Neural cell (in vitro differentiated cells): ENCODE measurements around the gene SH3BP5L. TPM values are rescaled to one million over a fixed set of nuclear protein-coding genes. Genes with fewer than 3 reads are reported as not detected.

Source experiments
- H2AFZ ChIP-seq: fragments of 200-600, 300-800 bp; sonication (generic), shearing (Covaris generic); 2 replicates; pipeline ENCODE4 v1.6.0; 2014; ENCODE audit warnings: low read depth, mild to moderate bottlenecking, antibody characterized with exemption, low read length, moderate library complexity
- H3F3A ChIP-seq: fragments of 200-600 bp; shearing (Covaris generic); 2 replicates; pipeline ENCODE4 v1.6.1; 2016; ENCODE audit warnings: mild to moderate bottlenecking, moderate library complexity, mixed read lengths, antibody characterized with exemption, low read length; ENCODE audit not compliant: insufficient read depth, poor library complexity, severe bottlenecking
- H3K27ac ChIP-seq: fragments of 200-600, 300-800 bp; sonication (generic), shearing (Covaris generic); 2 replicates; pipeline ENCODE4 v1.5.1; 2014; ENCODE audit warnings: mild to moderate bottlenecking, low read length, moderate library complexity
- H3K27me3 ChIP-seq: fragments of 300-800, 200-600 bp; sonication (generic), shearing (Covaris generic); 2 replicates; pipeline ENCODE4 v1.6.0; 2014; ENCODE audit warnings: mild to moderate bottlenecking, low read depth, low read length, moderate library complexity; ENCODE audit not compliant: insufficient read depth
- H3K36me3 ChIP-seq: fragments of 300-800, 200-600 bp; sonication (generic), shearing (Covaris generic); 2 replicates; pipeline ENCODE4 v1.5.1; 2014; ENCODE audit warnings: mild to moderate bottlenecking, antibody characterized with exemption, low read length, moderate library complexity; ENCODE audit not compliant: insufficient read depth
- H3K4me2 ChIP-seq: fragments of 300-800, 200-600 bp; sonication (generic), shearing (Covaris generic); 2 replicates; pipeline ENCODE4 v1.6.0; 2014; ENCODE audit warnings: mild to moderate bottlenecking, low read length
- H3K4me3 ChIP-seq: fragments of 300-800, 200-600 bp; sonication (generic), shearing (Covaris generic); 2 replicates; pipeline ENCODE4 v1.5.1; 2014; ENCODE audit warnings: mild to moderate bottlenecking, low read length, moderate library complexity
- H3K79me2 ChIP-seq: fragments of 200-600 bp; shearing (Covaris generic); replicated peaks from 2 replicates; pipeline ENCODE4 v1.6.0; 2014; ENCODE audit warnings: mild to moderate bottlenecking, low read length, moderate library complexity; ENCODE audit not compliant: insufficient read depth
- H3K9ac ChIP-seq: fragments of 300-800, 200-600 bp; sonication (generic), shearing (Covaris generic); 2 replicates; pipeline ENCODE4 v1.6.1; 2016; ENCODE audit warnings: mild to moderate bottlenecking, low read length, mixed read lengths
- H3K9me2 ChIP-seq: fragments of 200-600 bp; shearing (Covaris generic); 2 replicates; pipeline ENCODE4 v1.6.1; 2016; ENCODE audit warnings: mild to moderate bottlenecking, low read length, mixed read lengths; ENCODE audit not compliant: insufficient read depth
- H3K9me3 ChIP-seq: fragments of 200-600, 300-800 bp; sonication (generic), shearing (Covaris generic); 2 replicates; pipeline ENCODE4 v1.6.1; 2016; ENCODE audit warnings: mild to moderate bottlenecking, mixed run types, low read length, moderate library complexity, mixed read lengths
- H4K20me1 ChIP-seq: fragments of 200-600 bp; shearing (Covaris generic); 2 replicates; pipeline ENCODE4 v1.6.1; 2016; ENCODE audit warnings: mild to moderate bottlenecking, mixed run types; ENCODE audit not compliant: insufficient read depth
- EP300 ChIP-seq: fragments of 450-650 bp; conservative IDR thresholded peaks from 2 replicates; pipeline ENCODE4 v1.6.1; 2014; ENCODE audit warnings: antibody characterized with exemption, mild to moderate bottlenecking, moderate library complexity; ENCODE audit not compliant: poor library complexity, severe bottlenecking
- EZH2 ChIP-seq: fragments of 200-600, 300-800 bp; shearing (Covaris generic), sonication (generic); IDR thresholded peaks from 2 replicates; pipeline ENCODE4 v1.6.1; 2014; ENCODE audit warnings: antibody characterized with exemption, low read length, borderline replicate concordance, mild to moderate bottlenecking; ENCODE audit not compliant: insufficient read depth, poor library complexity, severe bottlenecking
- MXI1 ChIP-seq: fragments of 450-650 bp; conservative IDR thresholded peaks from 2 replicates; pipeline ENCODE4 v1.6.1; 2014; ENCODE audit warnings: antibody characterized with exemption, mild to moderate bottlenecking; ENCODE audit not compliant: poor library complexity, severe bottlenecking
- POLR2AphosphoS5 ChIP-seq: IDR thresholded peaks from 2 replicates; pipeline ENCODE4 v1.6.1; 2012
- RAD21 ChIP-seq: fragments of 450-650 bp; conservative IDR thresholded peaks from 2 replicates; pipeline ENCODE4 v1.6.1; 2014; ENCODE audit warnings: antibody characterized with exemption, mild to moderate bottlenecking, moderate library complexity
- SMC3 ChIP-seq: fragments of 450-650 bp; conservative IDR thresholded peaks from 2 replicates; pipeline ENCODE4 v1.6.1; 2014; ENCODE audit warnings: antibody characterized with exemption, mild to moderate bottlenecking, moderate library complexity; ENCODE audit not compliant: poor library complexity
- TAF1 ChIP-seq: IDR thresholded peaks from 2 replicates; pipeline ENCODE4 v1.6.1; 2012; ENCODE audit warnings: low read depth
- polyA plus RNA-seq: library from polyadenylated mRNA; depleted of rRNA; stranded (reverse); fragments of >200 nt; gene quantifications from 2 replicates; pipeline ENCODE4 v1.2.3, GENCODE V29; 2014
- TF ChIP-seq, protein P1 (sequence below): IDR thresholded peaks from 2 replicates; pipeline ENCODE4 v1.6.1; 2012; ENCODE audit warnings: borderline replicate concordance
- TF ChIP-seq, protein P2 (sequence below): fragments of 450-650 bp; IDR thresholded peaks from 2 replicates; pipeline ENCODE4 v1.5.1; 2014; ENCODE audit warnings: antibody characterized with exemption, mild to moderate bottlenecking, moderate library complexity; ENCODE audit not compliant: poor library complexity, severe bottlenecking

Gene SH3BP5L
- polyA plus RNA-seq, 1 donor from 2014 or later: 38.6 TPM

- Histone ChIP-seq H3K4me3 (no peak overlapping the region), H3K9me2 (no peaks in the 10 kb centered on the region), H3K27ac (no peak overlapping the region), H4K20me1 (no peaks in the 10 kb centered on the region), H3K27me3 (peaks cover 8% of the 10 kb centered on the region), H3K9me3 (no peaks in the 10 kb centered on the region), H3K79me2 (no peaks in the 10 kb centered on the region), H2AFZ (no peak overlapping the region), H3K9ac (no peak overlapping the region), H3K4me2 (no peak overlapping the region), H3K36me3 (no peaks in the 10 kb centered on the region), H3F3A (no peaks in the 10 kb centered on the region)
- TF ChIP-seq RAD21 (no peak), MXI1 (no peak), EP300 (no peak), EZH2 (no peak), POLR2AphosphoS5 (no peak), SMC3 (no peak), TAF1 (no peak)
- TF ChIP-seq, protein P1, sequence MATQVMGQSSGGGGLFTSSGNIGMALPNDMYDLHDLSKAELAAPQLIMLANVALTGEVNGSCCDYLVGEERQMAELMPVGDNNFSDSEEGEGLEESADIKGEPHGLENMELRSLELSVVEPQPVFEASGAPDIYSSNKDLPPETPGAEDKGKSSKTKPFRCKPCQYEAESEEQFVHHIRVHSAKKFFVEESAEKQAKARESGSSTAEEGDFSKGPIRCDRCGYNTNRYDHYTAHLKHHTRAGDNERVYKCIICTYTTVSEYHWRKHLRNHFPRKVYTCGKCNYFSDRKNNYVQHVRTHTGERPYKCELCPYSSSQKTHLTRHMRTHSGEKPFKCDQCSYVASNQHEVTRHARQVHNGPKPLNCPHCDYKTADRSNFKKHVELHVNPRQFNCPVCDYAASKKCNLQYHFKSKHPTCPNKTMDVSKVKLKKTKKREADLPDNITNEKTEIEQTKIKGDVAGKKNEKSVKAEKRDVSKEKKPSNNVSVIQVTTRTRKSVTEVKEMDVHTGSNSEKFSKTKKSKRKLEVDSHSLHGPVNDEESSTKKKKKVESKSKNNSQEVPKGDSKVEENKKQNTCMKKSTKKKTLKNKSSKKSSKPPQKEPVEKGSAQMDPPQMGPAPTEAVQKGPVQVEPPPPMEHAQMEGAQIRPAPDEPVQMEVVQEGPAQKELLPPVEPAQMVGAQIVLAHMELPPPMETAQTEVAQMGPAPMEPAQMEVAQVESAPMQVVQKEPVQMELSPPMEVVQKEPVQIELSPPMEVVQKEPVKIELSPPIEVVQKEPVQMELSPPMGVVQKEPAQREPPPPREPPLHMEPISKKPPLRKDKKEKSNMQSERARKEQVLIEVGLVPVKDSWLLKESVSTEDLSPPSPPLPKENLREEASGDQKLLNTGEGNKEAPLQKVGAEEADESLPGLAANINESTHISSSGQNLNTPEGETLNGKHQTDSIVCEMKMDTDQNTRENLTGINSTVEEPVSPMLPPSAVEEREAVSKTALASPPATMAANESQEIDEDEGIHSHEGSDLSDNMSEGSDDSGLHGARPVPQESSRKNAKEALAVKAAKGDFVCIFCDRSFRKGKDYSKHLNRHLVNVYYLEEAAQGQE: no peak
- TF ChIP-seq, protein P2, sequence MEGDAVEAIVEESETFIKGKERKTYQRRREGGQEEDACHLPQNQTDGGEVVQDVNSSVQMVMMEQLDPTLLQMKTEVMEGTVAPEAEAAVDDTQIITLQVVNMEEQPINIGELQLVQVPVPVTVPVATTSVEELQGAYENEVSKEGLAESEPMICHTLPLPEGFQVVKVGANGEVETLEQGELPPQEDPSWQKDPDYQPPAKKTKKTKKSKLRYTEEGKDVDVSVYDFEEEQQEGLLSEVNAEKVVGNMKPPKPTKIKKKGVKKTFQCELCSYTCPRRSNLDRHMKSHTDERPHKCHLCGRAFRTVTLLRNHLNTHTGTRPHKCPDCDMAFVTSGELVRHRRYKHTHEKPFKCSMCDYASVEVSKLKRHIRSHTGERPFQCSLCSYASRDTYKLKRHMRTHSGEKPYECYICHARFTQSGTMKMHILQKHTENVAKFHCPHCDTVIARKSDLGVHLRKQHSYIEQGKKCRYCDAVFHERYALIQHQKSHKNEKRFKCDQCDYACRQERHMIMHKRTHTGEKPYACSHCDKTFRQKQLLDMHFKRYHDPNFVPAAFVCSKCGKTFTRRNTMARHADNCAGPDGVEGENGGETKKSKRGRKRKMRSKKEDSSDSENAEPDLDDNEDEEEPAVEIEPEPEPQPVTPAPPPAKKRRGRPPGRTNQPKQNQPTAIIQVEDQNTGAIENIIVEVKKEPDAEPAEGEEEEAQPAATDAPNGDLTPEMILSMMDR: no peak
Observed at GRCh38 chr1:248860007-248860406, 34.3 kb upstream of the SH3BP5L start.

DNA sequence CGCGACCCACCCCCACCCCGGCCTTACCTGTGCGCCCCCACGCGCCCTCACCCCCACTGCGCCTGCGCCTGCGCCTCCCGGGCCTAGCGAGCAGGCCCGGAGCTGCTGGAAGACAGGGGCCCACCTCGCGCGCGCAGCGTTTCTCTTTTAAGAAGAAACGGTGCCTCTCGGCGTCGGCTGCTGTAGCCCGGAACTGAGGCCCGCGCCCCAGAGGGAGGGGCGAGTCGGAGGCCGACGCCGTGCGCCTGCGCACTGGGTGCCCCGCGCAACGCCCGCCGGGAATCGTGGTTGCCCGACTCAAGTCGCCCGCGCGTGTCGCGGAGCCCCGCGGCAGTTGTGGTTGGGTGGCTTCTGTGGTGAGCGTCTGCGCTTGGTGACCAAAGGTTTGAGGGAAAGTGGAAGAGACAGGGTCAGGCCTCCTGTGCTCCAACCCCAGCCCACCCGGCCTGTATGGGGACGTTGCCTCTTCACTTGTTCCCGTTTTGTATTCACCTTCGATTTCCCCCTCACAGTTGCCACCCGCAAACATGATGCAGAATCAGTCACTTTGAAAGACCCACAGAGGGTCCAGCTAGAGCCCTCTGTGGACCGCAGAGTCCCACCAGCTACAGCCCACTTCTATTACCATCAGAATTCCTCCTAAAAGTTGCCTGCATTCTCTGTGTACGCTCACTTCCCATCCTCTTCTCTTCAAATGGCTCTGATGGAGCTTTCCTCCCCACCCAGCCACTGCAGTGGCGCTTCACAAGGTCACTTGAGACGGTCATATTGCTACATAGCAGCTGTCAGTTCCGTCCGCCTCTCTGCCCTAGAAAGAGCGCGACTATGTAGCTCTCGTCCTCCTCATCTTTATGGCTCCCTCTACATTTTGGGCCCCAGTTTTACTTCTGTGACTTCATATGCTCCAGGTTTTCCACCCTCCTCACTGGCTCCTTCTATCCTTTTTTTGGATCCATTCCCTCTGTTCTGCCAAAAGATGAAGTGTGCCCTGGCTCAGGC is 33.5 kb upstream of the SH3BP5L start, which contains the start of gene ZNF692:
TSS of gene ZNF692 (minus strand) at position 195 of the 999 bp plus-strand sequence. CDS start 776 bp downstream, outside the sequence.
- Histone ChIP-seq H3K9me3 (no peaks in the 10 kb centered on the region), H4K20me1 (no peaks in the 10 kb centered on the region), H3K27me3 (peaks cover 8% of the 10 kb centered on the region), H3K4me2 (peak within 1 kb of the TSS; percentile 88), H3K9ac (peak within 1 kb of the TSS; percentile 68), H3K79me2 (no peaks in the 10 kb centered on the region), H2AFZ (peak within 1 kb of the TSS; percentile 80), H3K4me3 (peak within 1 kb of the TSS; percentile 70), H3K27ac (peak within 1 kb of the TSS; percentile 77), H3K9me2 (no peaks in the 10 kb centered on the region), H3F3A (no peaks in the 10 kb centered on the region), H3K36me3 (no peaks in the 10 kb centered on the region)
- TF ChIP-seq EZH2 (no peak), MXI1 (peak; percentile 68), POLR2AphosphoS5 (peak; percentile 63), RAD21 (peak; percentile 12), EP300 (peak; percentile 41), SMC3 (no peak)
- TF ChIP-seq, protein P2: no peak
